ENCODE results near the gene ATP6V1B1.

Gene ATP6V1B1

DNA sequence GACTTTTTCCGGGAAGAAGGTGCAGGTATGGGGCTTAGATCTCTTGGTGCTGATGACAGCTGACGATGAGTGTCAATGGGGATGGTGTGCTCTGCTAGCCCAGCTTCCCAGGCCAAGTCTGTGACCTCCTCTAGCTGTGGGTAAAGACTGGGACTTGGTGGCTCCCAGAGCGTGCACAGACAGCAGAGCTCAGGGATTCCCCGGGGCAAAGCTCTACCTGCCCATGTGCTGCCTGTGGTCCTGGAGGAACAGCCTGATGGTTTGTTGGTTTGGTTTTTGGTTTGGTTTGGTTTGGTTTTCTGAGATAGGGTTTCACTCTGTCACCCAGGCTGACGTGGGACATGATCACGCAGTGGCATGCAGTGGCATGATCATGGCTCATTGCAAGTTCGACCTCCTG lies 19.2 kb downstream of the ATP6V1B1 start:
- H3K4me1 ChIP-seq (ENCODE audit: control insufficient read depth, insufficient read depth, low read length), result no peaks in the 10 kb centered on the region
- H3K27me3 ChIP-seq (ENCODE audit: control insufficient read depth, insufficient read depth, low read length), result peaks cover 24% of the 10 kb centered on the region
- no peak overlapping the region for H3K4me3 ChIP-seq (ENCODE audit: low read depth, low read length)
- H3K9ac ChIP-seq (ENCODE audit: low read depth, low read length), result no peak overlapping the region
- H3K27ac ChIP-seq (ENCODE audit: low read depth, low read length), result no peak overlapping the region
- no peaks in the 10 kb centered on the region for H3K36me3 ChIP-seq (ENCODE audit: control insufficient read depth, insufficient read depth, low read length)
- H3K9me3 ChIP-seq (ENCODE audit: control insufficient read depth, insufficient read depth, low read length), result no peaks in the 10 kb centered on the region

DNA sequence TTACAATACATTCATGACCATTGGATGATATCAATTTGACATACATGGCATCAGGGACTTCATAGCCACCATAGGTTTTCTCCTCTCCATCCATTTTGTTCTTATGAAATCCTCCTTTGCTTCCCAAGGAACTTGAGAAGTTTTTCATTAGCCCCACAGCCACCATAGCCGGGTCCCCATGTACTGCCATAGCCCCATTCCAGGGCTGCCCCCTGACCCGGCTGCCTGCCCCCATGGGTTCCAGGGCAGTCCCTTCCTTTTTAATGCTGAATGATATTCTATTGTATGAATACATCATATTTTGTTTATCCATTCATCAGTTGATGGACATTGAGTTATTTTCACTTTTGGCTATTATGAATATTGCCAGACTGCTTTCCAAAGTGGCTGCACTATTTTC lies 20.4 kb downstream of the ATP6V1B1 start:
- no peaks in the 10 kb centered on the region for H3K4me1 ChIP-seq (ENCODE audit: control insufficient read depth, insufficient read depth, low read length)
- no peaks in the 10 kb centered on the region for H3K9me3 ChIP-seq (ENCODE audit: control insufficient read depth, insufficient read depth, low read length)
- no peak overlapping the region for H3K27ac ChIP-seq (ENCODE audit: low read depth, low read length)
- no peak overlapping the region for H3K9ac ChIP-seq (ENCODE audit: low read depth, low read length)
- peaks cover 28% of the 10 kb centered on the region for H3K27me3 ChIP-seq (ENCODE audit: control insufficient read depth, insufficient read depth, low read length)
- H3K4me3 ChIP-seq (ENCODE audit: low read depth, low read length), result no peak overlapping the region
- H3K36me3 ChIP-seq (ENCODE audit: control insufficient read depth, insufficient read depth, low read length), result no peaks in the 10 kb centered on the region

DNA sequence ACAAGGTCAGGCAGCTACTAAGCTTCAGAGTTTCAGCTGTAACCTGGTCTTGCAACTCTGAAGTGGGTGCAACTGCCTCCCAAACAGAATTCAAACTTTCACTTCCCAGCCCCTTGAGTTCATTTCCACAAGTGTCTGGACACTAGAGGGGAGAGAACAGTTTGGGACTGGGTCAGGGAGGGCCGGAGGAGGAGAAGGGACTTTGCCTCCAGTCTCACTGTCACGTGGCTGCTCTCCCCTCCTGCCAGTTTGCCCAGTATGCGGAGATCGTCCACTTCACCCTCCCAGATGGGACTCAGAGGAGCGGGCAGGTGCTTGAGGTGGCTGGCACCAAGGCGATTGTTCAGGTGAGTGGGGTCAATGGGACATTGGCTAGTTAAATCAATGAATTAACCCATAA lies 22.1 kb downstream of the ATP6V1B1 start:
- Histone ChIP-seq H3K4me1 (ENCODE audit: control insufficient read depth, insufficient read depth, low read length) (no peaks in the 10 kb centered on the region), H3K9ac (ENCODE audit: low read depth, low read length) (no peak overlapping the region), H3K4me3 (ENCODE audit: low read depth, low read length) (no peak overlapping the region)

DNA sequence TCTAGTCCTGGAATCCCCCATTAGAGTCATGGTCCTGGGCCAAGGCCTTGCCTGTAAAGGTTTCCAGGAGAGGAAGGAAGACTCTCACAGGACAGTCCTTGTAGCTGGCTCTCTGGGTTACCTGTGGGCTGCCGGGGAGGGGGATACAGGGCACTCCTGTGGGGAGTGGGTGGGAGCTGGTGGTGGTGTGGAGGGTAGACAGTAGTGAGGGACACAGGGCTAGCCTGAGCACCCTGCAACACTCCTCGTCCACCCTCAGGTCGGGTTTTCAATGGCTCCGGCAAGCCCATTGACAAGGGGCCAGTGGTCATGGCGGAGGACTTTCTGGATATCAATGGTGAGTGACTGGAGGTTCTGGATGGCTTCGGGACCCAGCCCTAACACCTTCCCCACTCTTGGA lies 23.1 kb downstream of the ATP6V1B1 start:
- H3K9ac ChIP-seq (ENCODE audit: low read depth, low read length), result no peak overlapping the region
- H3K4me3 ChIP-seq (ENCODE audit: low read depth, low read length), result no peak overlapping the region
- H3K4me1 ChIP-seq (ENCODE audit: control insufficient read depth, insufficient read depth, low read length), result no peaks in the 10 kb centered on the region
- no peak overlapping the region for H3K27ac ChIP-seq (ENCODE audit: low read depth, low read length)
- no peaks in the 10 kb centered on the region for H3K36me3 ChIP-seq (ENCODE audit: control insufficient read depth, insufficient read depth, low read length)
- H3K9me3 ChIP-seq (ENCODE audit: control insufficient read depth, insufficient read depth, low read length), result no peaks in the 10 kb centered on the region
- H3K27me3 ChIP-seq (ENCODE audit: control insufficient read depth, insufficient read depth, low read length), result peaks cover 49% of the 10 kb centered on the region

More for the DNA sequence above, 22.1 kb downstream of the ATP6V1B1 start:
- Histone ChIP-seq H3K27ac (ENCODE audit: low read depth, low read length) (no peak overlapping the region), H3K9me3 (ENCODE audit: control insufficient read depth, insufficient read depth, low read length) (no peaks in the 10 kb centered on the region), H3K27me3 (ENCODE audit: control insufficient read depth, insufficient read depth, low read length) (peaks cover 41% of the 10 kb centered on the region), H3K36me3 (ENCODE audit: control insufficient read depth, insufficient read depth, low read length) (no peaks in the 10 kb centered on the region)

DNA sequence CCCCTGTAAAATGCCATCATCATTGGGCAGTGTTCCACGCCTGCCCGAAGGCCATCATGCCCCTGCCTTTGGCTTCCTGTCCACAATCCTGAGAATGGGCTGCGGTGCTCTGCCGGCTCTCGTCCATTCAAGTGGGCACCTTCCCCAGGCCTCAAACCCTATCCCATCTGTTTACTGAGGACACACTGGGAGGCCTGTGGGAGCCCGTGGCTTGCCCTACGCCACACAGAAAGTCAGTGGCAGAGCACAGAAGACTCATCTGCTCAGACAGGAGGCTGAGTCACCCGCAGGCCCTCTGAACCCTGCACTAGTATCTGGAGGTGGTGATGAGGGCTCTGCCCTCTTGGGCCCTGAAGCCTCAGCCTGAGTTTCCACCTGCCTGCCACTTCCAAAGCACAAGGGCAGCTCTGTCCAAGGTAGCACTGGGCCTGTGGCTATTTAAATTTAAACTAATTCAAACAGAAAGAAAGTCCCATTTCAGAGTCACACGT lies 23.6 kb downstream of the ATP6V1B1 start:
- Histone ChIP-seq H3K9me3 (ENCODE audit: control insufficient read depth, insufficient read depth, low read length) (no peaks in the 10 kb centered on the region), H3K27me3 (ENCODE audit: control insufficient read depth, insufficient read depth, low read length) (peaks cover 49% of the 10 kb centered on the region), H3K36me3 (ENCODE audit: control insufficient read depth, insufficient read depth, low read length) (no peaks in the 10 kb centered on the region), H3K27ac (ENCODE audit: low read depth, low read length) (no peak overlapping the region), H3K4me1 (ENCODE audit: control insufficient read depth, insufficient read depth, low read length) (no peaks in the 10 kb centered on the region), H3K4me3 (ENCODE audit: low read depth, low read length) (no peak overlapping the region), H3K9ac (ENCODE audit: low read depth, low read length) (no peak overlapping the region)

DNA sequence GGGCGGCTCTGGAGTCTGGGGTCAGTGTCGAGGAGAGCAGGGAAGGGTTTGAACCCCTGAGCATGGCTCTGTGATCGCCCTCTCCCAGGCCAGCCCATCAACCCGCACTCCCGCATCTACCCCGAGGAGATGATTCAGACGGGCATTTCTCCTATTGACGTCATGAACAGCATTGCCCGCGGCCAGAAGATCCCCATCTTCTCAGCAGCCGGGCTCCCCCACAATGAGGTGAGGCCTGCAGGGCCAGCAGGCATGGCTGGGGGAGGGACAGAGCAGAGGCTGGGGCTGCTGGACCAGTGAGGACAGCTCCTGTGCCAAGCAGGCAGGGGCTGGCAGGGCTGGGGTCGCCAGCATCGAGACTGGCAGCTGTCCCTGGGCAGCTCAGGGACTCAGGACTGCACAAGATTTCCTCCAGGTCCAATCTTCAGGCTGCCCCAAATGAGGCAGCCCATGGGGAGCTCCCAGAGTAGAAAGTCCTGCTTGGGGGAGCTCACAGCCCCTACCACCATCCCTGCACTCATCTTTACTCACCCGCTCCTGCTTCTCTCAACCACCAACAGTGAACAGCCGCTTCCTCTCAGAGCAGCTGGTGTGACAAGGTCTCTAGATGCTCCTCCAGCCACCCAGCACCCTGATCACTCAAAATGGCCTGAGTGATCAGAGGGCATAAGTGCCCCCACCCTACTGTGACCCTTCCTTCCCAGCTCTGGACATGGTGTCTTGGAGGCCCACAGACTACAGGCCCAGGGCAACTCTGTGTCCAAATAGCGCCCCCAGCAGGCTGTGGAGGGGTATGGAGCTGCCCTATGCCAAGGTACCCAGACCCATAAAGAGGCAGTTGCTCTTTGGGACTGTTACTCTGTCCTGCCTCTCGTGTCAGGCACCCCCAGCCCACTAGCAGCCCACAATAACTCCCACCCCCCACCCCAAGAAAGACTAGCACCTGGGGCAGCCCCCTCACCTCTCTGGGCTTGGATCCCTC lies 24.4 kb downstream of the ATP6V1B1 start:
- Histone ChIP-seq H3K9me3 (ENCODE audit: control insufficient read depth, insufficient read depth, low read length) (no peaks in the 10 kb centered on the region), H3K4me1 (ENCODE audit: control insufficient read depth, insufficient read depth, low read length) (no peaks in the 10 kb centered on the region), H3K27me3 (ENCODE audit: control insufficient read depth, insufficient read depth, low read length) (peaks cover 49% of the 10 kb centered on the region), H3K36me3 (ENCODE audit: control insufficient read depth, insufficient read depth, low read length) (no peaks in the 10 kb centered on the region), H3K27ac (ENCODE audit: low read depth, low read length) (no peak overlapping the region), H3K4me3 (ENCODE audit: low read depth, low read length) (no peak overlapping the region), H3K9ac (ENCODE audit: low read depth, low read length) (no peak overlapping the region)

DNA sequence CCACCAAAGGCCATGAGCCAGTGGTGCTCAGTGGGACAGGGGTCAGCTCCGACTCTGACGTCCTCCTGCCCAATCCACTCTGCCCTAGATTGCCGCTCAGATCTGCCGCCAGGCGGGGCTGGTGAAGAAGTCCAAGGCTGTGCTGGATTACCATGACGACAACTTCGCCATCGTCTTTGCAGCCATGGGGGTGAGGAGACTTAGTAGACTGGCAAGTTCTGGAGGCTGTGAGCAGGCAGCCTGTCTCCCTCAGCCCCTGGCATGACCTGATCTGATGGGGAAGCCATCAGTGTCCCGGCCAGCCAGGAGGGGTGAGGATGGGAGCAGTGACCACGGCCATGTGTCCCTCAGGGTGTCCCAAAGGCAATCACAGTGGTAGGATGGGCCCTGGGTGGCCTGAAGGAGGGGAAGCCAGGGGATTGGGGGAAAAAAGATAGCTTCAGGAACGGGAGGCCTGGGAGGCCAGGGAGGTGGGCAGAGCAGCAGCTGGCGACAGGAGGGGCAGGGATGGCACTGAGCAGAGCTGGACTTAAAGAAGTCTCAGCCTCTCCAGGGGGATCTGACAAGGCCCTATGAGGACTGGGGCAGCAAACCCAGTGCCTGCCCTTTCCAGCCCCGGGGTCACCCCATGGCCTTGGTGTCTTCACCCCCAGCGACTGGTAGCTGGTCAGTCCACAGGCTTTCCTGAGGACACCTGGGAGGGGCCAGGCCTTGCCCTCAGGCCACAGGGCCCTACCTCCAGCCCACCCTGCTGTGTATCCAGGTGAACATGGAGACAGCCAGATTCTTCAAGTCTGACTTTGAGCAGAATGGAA lies 25.3 kb downstream of the ATP6V1B1 start:
- peaks cover 53% of the 10 kb centered on the region for H3K27me3 ChIP-seq (ENCODE audit: control insufficient read depth, insufficient read depth, low read length)
- no peak overlapping the region for H3K9ac ChIP-seq (ENCODE audit: low read depth, low read length)
- no peaks in the 10 kb centered on the region for H3K9me3 ChIP-seq (ENCODE audit: control insufficient read depth, insufficient read depth, low read length)
- no peak overlapping the region for H3K4me3 ChIP-seq (ENCODE audit: low read depth, low read length)
- H3K27ac ChIP-seq (ENCODE audit: low read depth, low read length), result no peak overlapping the region
- H3K36me3 ChIP-seq (ENCODE audit: control insufficient read depth, insufficient read depth, low read length), result no peaks in the 10 kb centered on the region
- no peaks in the 10 kb centered on the region for H3K4me1 ChIP-seq (ENCODE audit: control insufficient read depth, insufficient read depth, low read length)

DNA sequence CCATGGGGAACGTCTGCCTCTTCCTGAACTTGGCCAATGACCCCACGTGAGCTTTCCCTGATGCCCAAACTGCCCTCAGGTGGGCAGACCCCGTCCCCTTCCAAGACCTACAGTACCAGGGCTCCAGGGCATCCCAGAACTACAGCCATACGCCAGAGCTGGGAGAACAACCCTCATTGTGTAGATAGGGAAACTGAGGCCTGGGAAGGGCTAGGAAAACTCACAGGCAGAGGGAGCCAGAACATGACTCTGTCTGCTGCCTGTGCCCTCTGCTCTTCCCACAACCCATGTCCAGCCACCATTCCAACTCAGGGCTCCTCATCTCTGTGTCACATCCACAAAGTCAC lies 25.9 kb downstream of the ATP6V1B1 start:
- peaks cover 59% of the 10 kb centered on the region for H3K27me3 ChIP-seq (ENCODE audit: control insufficient read depth, insufficient read depth, low read length)
- no peaks in the 10 kb centered on the region for H3K4me1 ChIP-seq (ENCODE audit: control insufficient read depth, insufficient read depth, low read length)
- H3K9me3 ChIP-seq (ENCODE audit: control insufficient read depth, insufficient read depth, low read length), result no peaks in the 10 kb centered on the region
- H3K36me3 ChIP-seq (ENCODE audit: control insufficient read depth, insufficient read depth, low read length), result no peaks in the 10 kb centered on the region
- no peak overlapping the region for H3K4me3 ChIP-seq (ENCODE audit: low read depth, low read length)
- H3K27ac ChIP-seq (ENCODE audit: low read depth, low read length), result no peak overlapping the region
- H3K9ac ChIP-seq (ENCODE audit: low read depth, low read length), result no peak overlapping the region

DNA sequence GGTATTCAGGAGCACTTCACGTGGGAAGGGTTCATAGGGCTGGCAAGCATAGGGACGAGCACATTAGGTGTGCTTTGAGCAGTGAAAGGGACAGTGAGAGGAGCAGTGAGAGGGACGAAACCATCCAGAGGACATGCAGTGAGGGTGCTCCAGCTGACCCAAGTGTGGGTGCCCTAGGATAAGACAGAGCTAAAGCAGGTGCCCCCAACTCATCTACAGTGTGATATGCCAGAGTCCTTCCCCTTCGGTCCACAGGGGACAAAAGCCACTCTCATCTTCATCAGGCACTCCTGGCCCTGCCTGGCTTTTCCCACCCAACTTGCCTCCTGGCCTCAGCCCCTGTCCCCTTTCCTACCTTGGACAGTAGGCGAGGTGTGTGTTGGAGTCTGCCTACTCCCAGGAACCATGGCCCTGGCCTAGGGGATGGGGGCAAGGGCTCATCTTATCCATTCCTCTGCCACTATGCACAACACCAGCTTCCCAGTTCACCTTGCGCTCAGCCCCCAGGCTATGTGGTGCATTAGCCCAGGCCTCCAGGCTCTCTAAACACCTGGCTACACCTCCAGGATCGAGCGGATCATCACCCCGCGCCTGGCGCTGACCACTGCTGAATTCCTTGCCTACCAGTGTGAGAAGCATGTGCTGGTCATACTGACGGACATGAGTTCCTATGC lies 26.6 kb downstream of the ATP6V1B1 start:
- Histone ChIP-seq H3K9ac (ENCODE audit: low read depth, low read length) (no peak overlapping the region), H3K4me1 (ENCODE audit: control insufficient read depth, insufficient read depth, low read length) (no peaks in the 10 kb centered on the region), H3K27me3 (ENCODE audit: control insufficient read depth, insufficient read depth, low read length) (peaks cover 66% of the 10 kb centered on the region), H3K9me3 (ENCODE audit: control insufficient read depth, insufficient read depth, low read length) (no peaks in the 10 kb centered on the region), H3K27ac (ENCODE audit: low read depth, low read length) (no peak overlapping the region), H3K36me3 (ENCODE audit: control insufficient read depth, insufficient read depth, low read length) (no peaks in the 10 kb centered on the region), H3K4me3 (ENCODE audit: low read depth, low read length) (no peak overlapping the region)

DNA sequence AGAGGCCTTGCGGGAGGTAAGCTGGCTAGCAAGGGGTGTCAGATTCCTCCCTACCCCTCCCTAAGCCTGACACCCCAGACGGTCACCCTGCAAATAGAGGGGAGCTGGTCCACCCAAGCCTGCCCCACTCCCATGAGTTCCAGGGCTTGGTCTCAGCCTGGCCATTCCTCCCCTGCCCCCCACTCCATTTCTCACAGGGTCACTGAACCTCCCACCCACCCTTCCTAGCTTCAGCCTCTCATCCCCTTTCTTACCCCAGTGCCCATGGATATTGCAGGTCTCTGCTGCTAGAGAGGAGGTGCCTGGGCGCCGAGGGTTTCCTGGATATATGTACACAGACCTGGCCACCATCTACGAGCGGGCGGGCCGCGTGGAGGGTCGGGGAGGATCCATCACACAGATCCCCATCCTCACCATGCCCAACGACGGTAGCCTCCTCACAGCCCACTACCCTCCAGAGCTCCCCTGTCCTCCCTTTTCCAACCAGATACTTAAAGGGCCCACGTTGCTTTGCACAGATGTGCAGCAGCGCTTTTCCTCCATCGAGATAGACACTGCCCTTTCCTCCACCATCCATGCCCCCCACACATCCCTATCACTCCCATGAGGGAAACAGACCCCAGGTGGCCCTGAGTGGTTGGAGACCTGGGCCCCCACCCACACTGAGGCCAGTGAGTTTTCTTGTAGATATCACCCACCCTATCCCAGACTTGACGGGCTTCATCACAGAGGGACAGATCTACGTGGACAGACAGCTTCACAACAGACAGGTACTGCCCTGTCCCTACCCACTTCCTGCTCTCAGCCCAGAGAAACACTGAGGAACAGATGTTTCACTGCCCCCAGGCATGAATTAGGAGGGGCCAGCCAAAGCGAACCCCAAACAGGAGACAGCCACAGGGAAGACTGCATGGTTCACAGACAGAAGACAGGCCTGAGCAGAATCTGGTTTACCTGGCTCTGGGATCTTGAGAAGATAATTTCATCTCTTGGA lies 27.5 kb downstream of the ATP6V1B1 start:
- Histone ChIP-seq H3K27me3 (ENCODE audit: control insufficient read depth, insufficient read depth, low read length) (peaks cover 71% of the 10 kb centered on the region), H3K4me1 (ENCODE audit: control insufficient read depth, insufficient read depth, low read length) (no peaks in the 10 kb centered on the region), H3K4me3 (ENCODE audit: low read depth, low read length) (no peak overlapping the region), H3K9me3 (ENCODE audit: control insufficient read depth, insufficient read depth, low read length) (no peaks in the 10 kb centered on the region), H3K9ac (ENCODE audit: low read depth, low read length) (no peak overlapping the region), H3K36me3 (ENCODE audit: control insufficient read depth, insufficient read depth, low read length) (no peaks in the 10 kb centered on the region), H3K27ac (ENCODE audit: low read depth, low read length) (no peak overlapping the region)

Measured in HUES48 (cell line).